Stimulated activated CD8-positive, alpha-beta memory T cell treated with anti-CD3 and anti-CD28 coated beads, Interleukin-7, amount 100 ng/mL, for 1 hour (primary cell): ENCODE results near the gene SLC4A7.

ENCODE experiments used
- DNase-seq, 2 donors: peaks; one replicate each; pipeline ENCODE4 v3.0.0-alpha.2; 2020; ENCODE audit warnings: low read depth in 2 of 2

SLC4A7 gene

GRCh38 chr3:27325419-27325818, 158.8 kb downstream of the SLC4A7 start:
- DNase-seq = no peak

GRCh38 chr3:27324686-27325085, 159.5 kb downstream of the SLC4A7 start:
- DNase-seq = no peak

- no peak for DNase-seq
Observed at GRCh38 chr3:27323087-27323570, 161.1 kb downstream of the SLC4A7 start.
